Kidney epithelial cell (primary cell): ENCODE data around the gene GRM4. TPM values are rescaled to one million over a fixed set of nuclear protein-coding genes. Genes with fewer than 3 reads are reported as not detected.
"Not testable (repeated sequence)": the region's sequence is repeated elsewhere in the genome, so short reads cannot be mapped to it uniquely, and the experiment has no call there.

ENCODE experiments used
- DNase-seq: peaks from one replicate; pipeline ENCODE4 v3.0.0-alpha.2; 2010; ENCODE audit warnings: low read depth
- H3K27me3 ChIP-seq: 2 replicates; pipeline ENCODE4 v1.6.0; 2011; ENCODE audit warnings: low read length; ENCODE audit not compliant: control insufficient read depth, insufficient read depth
- H3K36me3 ChIP-seq: 2 replicates; pipeline ENCODE4 v1.5.1; 2011; ENCODE audit warnings: low read length; ENCODE audit not compliant: control insufficient read depth, insufficient read depth
- H3K4me3 ChIP-seq: 2 replicates; pipeline ENCODE4 v1.5.1; 2011; ENCODE audit warnings: low read depth, mild to moderate bottlenecking, control low read depth, low read length
- total RNA-seq: library from RNA; depleted of rRNA; stranded (reverse); fragments of >200 nt; gene quantifications from 2 replicates; pipeline ENCODE4 v1.2.3, GENCODE V29; 2015
- TF ChIP-seq, protein P1 (sequence below): IDR thresholded peaks from 2 replicates; pipeline ENCODE4 v1.5.1; 2011; ENCODE audit warnings: mild to moderate bottlenecking, moderate library complexity, low read length, control low read depth, inconsistent platforms; ENCODE audit not compliant: insufficient read depth, poor library complexity, severe bottlenecking

GRM4 gene
- total RNA-seq, 1 donor from 2014 or later = not detected

- Histone ChIP-seq H3K27me3 (peaks cover 21% of the 10 kb centered on the region), H3K4me3 (no peak overlapping the region), H3K36me3 (no peaks in the 10 kb centered on the region)
- no peak for DNase-seq
- TF ChIP-seq, protein P1, sequence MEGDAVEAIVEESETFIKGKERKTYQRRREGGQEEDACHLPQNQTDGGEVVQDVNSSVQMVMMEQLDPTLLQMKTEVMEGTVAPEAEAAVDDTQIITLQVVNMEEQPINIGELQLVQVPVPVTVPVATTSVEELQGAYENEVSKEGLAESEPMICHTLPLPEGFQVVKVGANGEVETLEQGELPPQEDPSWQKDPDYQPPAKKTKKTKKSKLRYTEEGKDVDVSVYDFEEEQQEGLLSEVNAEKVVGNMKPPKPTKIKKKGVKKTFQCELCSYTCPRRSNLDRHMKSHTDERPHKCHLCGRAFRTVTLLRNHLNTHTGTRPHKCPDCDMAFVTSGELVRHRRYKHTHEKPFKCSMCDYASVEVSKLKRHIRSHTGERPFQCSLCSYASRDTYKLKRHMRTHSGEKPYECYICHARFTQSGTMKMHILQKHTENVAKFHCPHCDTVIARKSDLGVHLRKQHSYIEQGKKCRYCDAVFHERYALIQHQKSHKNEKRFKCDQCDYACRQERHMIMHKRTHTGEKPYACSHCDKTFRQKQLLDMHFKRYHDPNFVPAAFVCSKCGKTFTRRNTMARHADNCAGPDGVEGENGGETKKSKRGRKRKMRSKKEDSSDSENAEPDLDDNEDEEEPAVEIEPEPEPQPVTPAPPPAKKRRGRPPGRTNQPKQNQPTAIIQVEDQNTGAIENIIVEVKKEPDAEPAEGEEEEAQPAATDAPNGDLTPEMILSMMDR = no peak
Measured at GRCh38 chr6:34044945-34045595, 100.8 kb downstream of the GRM4 start.

DNA sequence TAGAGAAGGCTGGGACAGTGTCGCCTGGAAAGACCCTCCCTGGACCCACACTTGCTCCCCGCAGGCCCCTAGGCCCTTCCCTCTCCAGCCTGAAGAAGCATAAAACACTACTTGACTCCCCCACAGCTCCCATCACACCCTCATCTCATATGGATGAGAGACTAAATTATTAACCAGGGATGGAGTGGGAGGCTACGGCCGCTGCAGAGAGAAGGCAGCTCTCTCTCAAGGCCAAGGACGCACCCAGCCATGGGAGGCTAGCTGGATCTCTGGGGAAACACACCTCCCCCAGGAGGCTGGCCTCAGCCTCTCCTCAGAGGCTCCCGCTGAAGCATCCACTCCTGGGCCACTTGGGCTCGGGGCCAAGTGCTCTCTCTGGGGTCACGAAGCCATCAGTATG, 102.5 kb downstream of the GRM4 start:
- TF ChIP-seq, protein P1 = no peak
- Histone ChIP-seq H3K36me3 (no peaks in the 10 kb centered on the region), H3K27me3 (peaks cover 22% of the 10 kb centered on the region), H3K4me3 (no peak overlapping the region)
- DNase-seq = no peak

- peaks cover 17% of the 10 kb centered on the region for H3K27me3 ChIP-seq
- H3K36me3 ChIP-seq, DNase-seq, H3K4me3 ChIP-seq: not testable (repeated sequence)
Measured at GRCh38 chr6:34041998-34042397, 103.9 kb downstream of the GRM4 start.

DNA sequence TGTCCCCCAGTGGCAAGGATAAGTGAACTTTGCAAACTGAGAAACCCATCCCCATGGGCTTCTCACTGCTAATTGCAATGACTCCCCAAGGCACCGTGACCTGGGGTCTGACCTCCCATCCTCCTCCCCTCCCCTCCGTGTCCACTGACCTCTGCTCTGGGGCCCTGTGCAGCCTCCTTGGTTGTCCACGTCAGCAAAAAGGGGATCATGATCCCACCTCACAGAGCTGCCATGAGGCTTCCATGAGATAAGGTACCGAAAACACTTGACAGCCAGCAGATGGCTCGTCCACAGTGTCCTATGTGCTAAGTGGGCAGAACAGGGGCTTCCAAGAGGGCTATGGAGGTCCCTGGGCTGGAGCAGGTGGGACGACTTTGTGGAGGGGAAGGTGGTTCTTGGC, 104.5 kb downstream of the GRM4 start:
- Histone ChIP-seq H3K4me3 (no peak overlapping the region), H3K27me3 (peaks cover 13% of the 10 kb centered on the region), H3K36me3 (no peaks in the 10 kb centered on the region)
- DNase-seq = no peak
- TF ChIP-seq, protein P1 = no peak

GRCh38 chr6:34039943-34040342, 105.9 kb downstream of the GRM4 start:
- Histone ChIP-seq H3K27me3 (peaks cover 13% of the 10 kb centered on the region), H3K36me3 (no peaks in the 10 kb centered on the region), H3K4me3 (no peak overlapping the region)
- TF ChIP-seq, protein P1 = no peak
- no peak for DNase-seq

GRCh38 chr6:34037151-34037550, 108.7 kb downstream of the GRM4 start:
- Histone ChIP-seq H3K27me3 (peaks cover 13% of the 10 kb centered on the region), H3K36me3 (no peaks in the 10 kb centered on the region), H3K4me3 (no peak overlapping the region)
- TF ChIP-seq, protein P1 = no peak
- no peak for DNase-seq
